NT2/D1 (cell line): ENCODE data around the gene CAPN14.

ENCODE experiments used
- SUZ12 ChIP-seq: IDR thresholded peaks from 2 replicates; pipeline ENCODE4 v1.6.1; 2011; ENCODE audit not compliant: insufficient read length, insufficient read depth; ENCODE audit errors: extremely low read depth
- YY1 ChIP-seq: IDR thresholded peaks from 2 replicates; pipeline ENCODE4 v1.6.1; 2011; ENCODE audit not compliant: insufficient read length, insufficient read depth
- ZNF274 ChIP-seq: IDR thresholded peaks from 2 replicates; pipeline ENCODE4 v1.6.1; 2011; ENCODE audit warnings: mild to moderate bottlenecking, low read depth, low read length

DNA sequence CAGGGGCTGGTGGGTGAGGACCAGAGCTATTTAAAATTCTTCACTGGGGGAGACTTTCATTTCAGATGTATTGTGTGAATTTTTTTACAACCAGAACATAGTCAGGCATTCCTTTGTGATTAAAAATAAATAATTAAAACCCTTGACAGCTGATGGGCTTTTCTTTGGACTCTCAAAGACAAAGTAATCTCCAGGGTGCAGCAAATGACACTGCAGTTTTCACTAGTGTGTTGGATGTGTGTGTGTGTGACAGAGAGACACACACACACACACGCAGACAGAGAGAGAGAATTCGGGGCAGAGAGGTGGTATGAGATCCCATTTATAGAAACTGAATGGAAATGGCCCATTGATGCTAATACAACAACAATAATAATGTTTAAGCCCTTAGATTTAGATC lies 68.8 kb downstream of the CAPN14 start:
- TF ChIP-seq YY1 (no peak), ZNF274 (no peak), SUZ12 (no peak)
